H1 (cell line): ENCODE measurements around the gene TTPAL. TPM values are rescaled to one million over a fixed set of nuclear protein-coding genes. Genes with fewer than 3 reads are reported as not detected.

Experiments used
- CREB1 ChIP-seq: IDR thresholded peaks from 2 replicates; pipeline ENCODE4 v1.6.1; 2012; ENCODE audit warnings: inconsistent platforms
- POU5F1 ChIP-seq: IDR thresholded peaks from 2 replicates; pipeline ENCODE4 v1.6.1; 2011; ENCODE audit warnings: low read depth, mild to moderate bottlenecking, low read length, moderate library complexity
- SIN3A ChIP-seq, 2 experiments: IDR thresholded peaks in 1 of 2; conservative IDR thresholded peaks in 1 of 2; 2 replicates each; pipeline ENCODE4 v1.6.1; 2011 to 2012; ENCODE audit warnings: low read length in 2 of 2, improper control_type of control experiment in 1 of 2, low read depth in 1 of 2, mild to moderate bottlenecking in 1 of 2
- TBP ChIP-seq: IDR thresholded peaks from 2 replicates; pipeline ENCODE4 v1.6.1; 2011; ENCODE audit warnings: low read depth, low read length, improper control_type of control experiment
- YY1 ChIP-seq: IDR thresholded peaks from 2 replicates; pipeline ENCODE4 v1.6.1; 2011; ENCODE audit warnings: low read depth, mild to moderate bottlenecking, low read length
- polyA plus RNA-seq, 7 experiments: library from polyadenylated mRNA; depleted of rRNA in 3 of 7; stranded (reverse) in 5 of 7; unstranded in 2 of 7; fragments of >200 nt in 5 of 7; fragments of 200-250 nt in 2 of 7; gene quantifications; 1 replicate in 5 of 7; 2 replicates in 1 of 7; 4 replicates in 1 of 7; pipeline versions ENCODE4 v1.2.1 to v1.2.3, GENCODE V29; 2011 to 2013; ENCODE audit warnings: missing spikeins in 2 of 7, mixed read lengths in 2 of 7
- total RNA-seq: library from RNA; stranded (reverse); fragmentation: NEBNext Ultra II Directional; extraction: Animal tissue kit (Norgen Biotek cat#: 25700); gene quantifications from 2 replicates; pipeline ENCODE4 v1.2.1, GENCODE V29; 2021

Gene TTPAL
- total and polyA plus RNA-seq, 2 of the 8 experiments (the other 6 are each of a cell fraction or from before 2014, with no cell fraction given) = 2.8 to 14.0 TPM

DNA sequence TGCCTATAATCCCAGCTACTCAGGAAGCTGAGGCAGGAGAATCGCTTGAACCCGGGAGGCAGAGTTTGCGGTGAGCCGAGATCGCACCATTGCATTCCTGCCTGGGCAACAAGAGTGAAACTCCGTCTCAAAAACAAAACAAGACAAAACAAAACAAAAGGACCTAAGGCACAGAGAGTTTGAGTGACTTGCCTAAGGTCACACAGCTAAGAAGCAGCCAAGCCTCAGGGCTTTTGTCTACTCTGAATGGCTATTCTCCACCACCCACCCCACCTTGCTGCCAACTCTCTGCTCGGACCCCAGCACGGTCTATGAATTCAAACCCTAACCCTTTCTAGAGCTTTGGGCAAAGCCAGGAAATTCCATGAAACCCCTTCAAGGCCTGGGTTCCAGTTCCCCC is 19.1 kb upstream of the TTPAL start (continued):
- TF ChIP-seq TBP = no peak
- no peak for TF ChIP-seq CREB1
- no peak for TF ChIP-seq SIN3A (conservative IDR thresholded peaks at IDR 0.05 in 1 of 2, IDR thresholded peaks at IDR 0.05 in 1 of 2; ENCODE audit: low read depth in 1 of 2, low read length in 2 of 2)
- TF ChIP-seq YY1 = no peak
- no peak for TF ChIP-seq POU5F1
